GM19240 (cell line): ENCODE results near the gene PFKM.
"Not testable (repeated sequence)": the region's sequence is repeated elsewhere in the genome, so short reads cannot be mapped to it uniquely, and the experiment has no call there.

Source experiments
- DNase-seq: peaks from one replicate; pipeline ENCODE4 v3.0.0; 2011; ENCODE audit warnings: low spot score; ENCODE audit not compliant: insufficient read length

PFKM gene

DNA sequence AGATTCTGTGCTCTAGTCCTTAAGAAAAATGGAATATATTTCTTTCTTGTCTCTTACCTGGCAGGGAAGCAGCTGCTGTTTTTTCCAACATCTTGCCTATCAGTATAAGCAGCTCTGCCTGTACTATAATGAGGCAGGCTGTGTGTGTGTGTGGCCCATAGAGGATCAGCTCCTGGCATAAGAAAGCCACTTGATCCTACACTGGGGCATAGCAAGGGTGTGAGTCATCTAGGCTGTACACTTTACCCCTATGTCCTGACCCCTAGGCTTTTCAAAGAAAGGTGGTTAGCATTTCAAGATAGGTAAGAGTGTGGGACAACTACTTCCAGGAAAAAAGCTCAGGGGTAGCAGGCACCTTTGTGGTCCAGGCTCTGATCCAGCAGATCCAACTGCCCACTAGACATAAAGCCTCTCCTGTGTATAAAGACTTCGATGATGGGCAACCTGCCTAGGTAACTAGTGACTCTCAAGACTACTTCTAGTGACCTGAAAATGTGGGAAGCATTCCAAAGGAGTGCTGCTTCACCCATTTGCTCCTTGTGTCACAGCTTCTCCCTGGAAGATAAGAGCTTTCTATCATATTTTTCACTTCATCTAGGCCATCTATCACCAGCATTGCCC is 8.4 kb upstream of the PFKM start:
- DNase-seq, result no peak

DNA sequence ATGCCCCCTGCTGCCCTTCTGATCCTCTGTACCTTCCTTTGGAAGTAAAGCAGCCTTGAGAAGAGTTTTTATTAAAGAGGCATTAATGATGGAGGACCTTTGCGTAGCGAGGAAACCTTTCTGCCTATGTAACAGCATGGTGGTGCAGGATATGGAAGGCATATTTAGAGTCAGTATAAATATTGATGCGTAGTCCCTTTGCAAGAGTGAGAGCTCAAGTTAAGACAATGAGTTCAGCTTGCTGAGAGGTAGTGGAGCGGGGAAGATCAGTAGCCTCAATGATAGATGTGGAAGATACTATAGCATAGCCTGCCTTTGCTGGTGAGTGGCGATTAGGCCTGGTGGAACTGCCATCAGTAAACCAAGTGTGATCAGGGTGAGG is 7.9 kb upstream of the PFKM start:
- not testable (repeated sequence) for DNase-seq

DNA sequence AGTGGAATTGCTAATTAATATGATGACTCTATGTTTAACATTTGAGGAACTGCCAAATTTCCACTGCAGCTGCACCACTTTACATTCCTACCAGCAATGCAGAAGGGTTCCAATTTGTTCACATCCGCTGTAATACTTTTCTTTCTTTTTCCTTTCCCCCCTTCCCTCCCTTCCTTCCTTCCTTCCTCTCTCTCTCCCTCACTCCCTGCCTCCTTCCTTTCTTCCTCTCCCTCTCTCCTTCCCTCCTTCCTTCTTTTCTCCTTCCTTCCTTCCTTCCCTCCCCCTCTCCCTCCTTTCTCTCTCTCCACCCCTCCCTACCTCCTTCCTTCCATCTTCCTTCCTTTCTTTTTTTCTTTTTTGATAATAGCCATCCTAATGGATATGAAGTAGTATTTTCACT is 3.2 kb upstream of the PFKM start:
- DNase-seq, result no peak

DNA sequence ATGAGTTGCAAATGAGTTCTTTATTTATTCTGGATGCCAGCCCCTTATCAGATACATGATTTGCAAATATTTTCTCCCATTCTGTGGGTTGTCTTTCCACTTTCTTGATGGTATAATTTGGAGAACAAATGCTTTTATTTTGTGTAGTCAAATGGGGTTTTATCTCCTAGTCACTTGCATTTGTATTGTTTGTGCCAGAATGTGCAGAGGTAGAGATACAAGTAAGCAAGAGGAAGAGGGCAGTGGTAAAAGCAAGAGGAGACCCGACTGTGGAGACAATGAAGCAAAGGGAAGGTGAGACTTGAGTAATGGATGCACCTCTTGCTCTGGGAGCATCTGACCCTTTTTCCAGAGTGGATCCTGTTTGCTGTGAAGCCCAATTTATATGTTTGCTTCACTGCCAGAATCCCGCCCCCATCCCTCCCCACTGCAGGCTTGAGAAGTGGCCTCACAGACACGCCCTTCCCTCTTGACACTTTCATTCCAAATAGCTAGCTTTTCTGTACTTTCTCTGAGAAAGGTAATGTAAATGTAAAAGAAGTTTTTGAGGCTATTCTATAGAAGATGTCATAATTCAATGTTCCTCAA is 786 bp upstream of the PFKM start:
- DNase-seq, result no peak

DNA sequence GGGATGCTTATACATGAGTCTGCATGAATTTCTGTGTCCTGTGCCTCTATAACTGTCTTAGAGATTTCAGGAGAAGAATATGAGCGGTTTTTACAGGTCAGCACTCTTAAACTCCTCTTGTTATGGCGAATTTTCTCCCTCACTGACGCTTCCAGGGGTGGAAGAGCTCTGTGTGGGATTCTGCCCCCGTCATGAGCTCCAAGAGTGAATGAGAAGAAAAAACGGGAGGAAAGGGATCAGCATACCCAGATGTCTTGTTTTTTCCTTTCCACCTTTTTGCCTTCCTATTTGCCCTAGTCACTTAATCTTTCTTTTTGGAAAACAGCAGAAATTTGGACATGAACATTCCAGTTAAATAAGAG is 651 bp downstream of the PFKM start:
- DNase-seq, result no peak

DNA sequence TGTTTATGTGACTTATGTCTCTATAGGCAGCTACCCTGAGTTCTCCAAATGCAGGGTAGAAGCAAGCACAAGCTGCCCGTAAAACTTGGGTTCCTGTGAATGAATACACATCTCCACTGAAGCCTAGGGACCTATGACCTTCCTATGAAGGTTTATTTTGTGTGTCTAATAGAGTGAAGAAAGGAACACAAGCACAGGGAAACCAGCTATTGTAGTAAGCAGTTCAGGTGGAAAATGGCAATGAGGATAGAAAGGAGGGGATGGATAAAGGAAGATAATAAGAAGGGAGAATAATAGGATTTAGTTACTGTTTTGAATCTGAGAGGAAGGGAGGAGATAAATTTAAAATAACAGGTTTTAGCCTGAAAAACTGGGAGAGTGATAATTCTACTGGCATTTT is 2.4 kb downstream of the PFKM start:
- DNase-seq, result no peak

DNA sequence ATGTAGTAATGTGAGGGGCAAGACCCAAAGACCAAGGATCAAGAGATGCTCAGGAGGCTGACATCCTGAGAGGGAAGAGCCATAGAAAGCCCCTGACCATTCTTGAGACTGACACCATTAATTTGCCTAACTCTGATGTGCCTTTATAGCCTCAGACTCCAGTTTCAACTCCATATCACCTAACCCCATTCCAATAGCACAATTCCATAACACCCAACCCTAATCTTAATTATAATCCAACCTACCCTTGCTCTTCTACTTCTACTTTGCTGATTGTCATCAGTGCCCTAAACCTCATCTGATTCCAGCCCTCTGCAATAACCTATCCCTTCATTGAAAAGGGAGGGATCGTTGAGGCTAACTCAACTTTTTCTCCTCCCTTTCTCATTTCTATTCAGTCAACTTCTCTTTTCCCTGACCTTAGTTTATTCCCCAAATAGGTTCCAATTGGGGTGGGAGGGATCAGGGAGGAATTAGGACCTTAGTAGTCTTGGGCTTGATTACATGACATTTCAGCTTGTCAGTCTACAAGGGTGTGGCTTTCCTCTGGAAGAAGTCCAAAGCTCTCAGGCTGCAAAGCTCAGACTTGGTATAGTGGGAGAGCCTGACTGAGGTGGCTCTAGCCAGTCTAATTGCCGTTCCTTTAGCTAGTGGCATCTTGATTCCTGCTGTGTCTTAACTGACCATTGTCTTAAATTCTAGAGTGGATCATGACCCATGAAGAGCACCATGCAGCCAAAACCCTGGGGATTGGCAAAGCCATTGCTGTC is 3.1 kb downstream of the PFKM start:
- DNase-seq, result no peak

DNA sequence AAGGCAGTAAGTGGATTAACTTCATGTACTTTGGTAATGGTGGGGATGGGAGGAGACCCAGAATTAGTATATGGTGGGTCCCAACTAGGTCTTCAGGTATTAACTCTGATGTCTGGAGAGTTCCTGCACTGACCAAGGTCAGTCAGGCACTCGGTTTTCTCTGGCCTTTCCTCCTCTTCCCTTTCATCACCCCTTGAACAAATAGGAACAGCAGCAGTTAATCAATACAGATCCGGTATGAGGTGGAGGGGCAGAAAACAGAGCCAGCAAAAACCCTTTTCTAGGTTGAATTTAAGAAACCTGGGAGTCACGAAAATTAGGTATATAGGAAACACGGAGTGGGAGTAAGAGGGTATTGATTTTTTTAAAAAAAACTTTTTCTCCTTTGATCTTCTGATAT is 4.0 kb downstream of the PFKM start:
- DNase-seq, result no peak

DNA sequence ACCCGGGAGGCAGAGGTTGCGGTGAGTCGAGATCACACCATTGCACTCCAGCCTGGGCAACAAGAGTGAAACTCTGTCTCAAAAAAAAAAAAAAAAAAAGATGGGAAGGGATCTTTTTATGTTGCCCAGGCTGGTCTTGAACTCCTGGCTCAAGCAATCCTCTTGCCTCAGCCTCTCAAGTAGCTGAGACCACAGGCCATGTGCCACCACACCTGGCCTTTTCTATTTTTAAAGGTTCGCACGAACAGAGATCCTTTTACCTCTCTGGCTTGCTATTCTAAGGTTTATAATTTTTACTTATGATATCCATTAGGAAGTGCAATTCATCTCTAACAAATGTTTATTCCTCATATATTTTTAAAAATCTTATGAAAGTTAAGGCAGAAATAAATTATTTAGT is 6.4 kb downstream of the PFKM start:
- not testable (repeated sequence) for DNase-seq

DNA sequence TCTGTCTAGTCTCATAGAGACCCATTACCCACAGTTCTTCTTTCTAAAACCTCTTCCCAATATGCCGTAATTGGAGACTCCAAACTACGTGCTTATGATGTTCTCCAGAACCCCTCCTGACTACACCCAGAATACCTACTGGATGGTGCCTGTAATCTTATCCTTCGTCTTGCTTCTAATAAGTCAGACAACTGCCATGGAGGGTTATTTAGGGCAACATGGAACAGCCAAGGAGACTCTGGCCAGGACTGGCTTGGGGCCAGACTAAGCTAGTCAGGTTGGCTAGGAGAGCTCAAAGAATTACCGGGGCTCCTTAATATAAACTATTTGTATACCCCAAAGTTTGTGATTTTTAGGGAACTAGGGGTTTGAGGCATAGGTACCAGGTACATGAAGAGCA is 6.8 kb downstream of the PFKM start:
- no peak for DNase-seq

DNA sequence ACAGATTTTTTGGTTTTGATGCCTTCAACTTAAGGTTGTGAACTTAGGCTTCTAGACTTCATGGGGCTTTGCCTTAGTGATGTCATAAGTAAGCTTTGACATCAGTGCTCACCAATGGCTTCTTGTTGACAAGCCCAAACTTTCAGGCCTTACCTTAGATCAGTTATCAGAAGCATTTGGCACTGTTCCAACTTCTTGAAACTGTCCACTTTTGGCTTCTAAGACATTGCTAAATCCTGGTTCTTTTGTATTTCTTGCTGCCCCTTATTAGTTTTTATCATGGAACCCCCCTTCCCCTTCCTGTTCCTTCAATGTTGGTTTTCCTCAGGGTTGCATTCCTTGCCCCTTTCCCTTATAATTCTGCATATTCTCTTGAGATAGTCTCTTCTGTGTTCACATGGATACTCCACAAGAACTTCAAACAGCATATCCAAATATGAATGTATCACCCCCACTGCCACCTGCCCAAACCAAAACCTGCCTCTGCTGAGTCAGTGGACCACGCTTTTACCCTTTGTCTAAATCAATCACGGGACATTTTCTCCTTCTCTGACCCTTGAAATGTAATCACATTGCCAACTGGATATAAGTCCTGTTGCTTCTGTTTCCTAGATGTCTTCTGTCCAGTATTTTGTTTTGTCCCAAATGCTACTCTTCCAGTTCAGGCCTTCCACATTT is 7.9 kb downstream of the PFKM start:
- DNase-seq, result no peak

DNA sequence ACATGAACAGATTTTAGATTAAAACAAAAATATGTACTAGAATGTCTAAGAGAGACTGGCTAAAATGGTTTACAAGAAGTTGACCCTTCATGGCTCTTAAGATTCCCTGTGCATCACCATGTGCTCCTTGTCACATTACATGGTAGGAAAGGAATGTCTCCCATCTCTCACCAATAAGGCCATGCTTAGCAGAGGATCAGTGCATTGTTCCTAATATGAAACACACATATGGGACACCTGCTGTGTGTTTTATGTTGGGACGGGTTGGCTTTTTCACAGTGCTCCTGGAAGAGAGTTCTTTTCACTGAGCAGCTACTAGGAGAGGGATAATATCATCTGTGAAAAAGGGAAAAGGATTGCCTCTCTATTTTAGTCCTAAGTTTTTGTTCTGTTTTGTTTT is 9.6 kb downstream of the PFKM start:
- no peak for DNase-seq

DNA sequence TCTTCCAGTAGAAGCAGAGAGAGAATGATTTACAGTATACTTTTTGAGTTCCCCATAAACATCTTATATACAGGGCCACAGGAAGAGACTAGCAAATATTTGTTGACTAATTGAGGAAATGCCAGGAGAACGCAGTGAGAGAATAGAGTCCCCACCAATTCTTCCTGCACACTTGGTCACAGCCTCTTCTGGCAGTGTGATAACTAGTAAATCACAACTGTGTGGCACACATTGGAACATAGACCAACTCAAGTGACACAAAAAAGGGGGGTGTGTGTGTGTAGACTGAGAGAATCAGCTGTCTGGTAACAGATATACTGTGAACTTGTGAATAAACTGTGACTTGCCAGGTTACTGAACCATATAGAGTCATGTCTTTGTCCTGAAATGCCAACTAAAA is 10.2 kb downstream of the PFKM start:
- no peak for DNase-seq

DNA sequence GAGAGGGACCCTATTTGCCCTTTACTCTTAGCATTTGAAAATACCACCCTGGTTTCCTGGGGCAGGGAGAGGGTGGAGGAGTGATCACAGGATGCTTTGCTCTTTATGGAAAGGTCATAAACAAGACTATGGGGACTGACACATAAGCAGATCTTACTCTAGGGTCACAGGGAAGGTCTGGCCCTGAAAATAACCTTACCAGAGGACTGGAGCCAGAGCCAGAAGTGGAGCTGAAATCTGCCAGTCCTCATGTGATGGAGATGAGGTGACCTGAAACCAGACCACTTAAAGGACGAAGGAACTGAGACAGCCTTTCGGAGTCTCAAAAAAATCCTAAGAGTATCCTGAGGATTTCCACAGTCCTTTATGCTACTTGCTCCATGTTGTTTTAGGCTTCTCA is 12.4 kb downstream of the PFKM start:
- no peak for DNase-seq

DNA sequence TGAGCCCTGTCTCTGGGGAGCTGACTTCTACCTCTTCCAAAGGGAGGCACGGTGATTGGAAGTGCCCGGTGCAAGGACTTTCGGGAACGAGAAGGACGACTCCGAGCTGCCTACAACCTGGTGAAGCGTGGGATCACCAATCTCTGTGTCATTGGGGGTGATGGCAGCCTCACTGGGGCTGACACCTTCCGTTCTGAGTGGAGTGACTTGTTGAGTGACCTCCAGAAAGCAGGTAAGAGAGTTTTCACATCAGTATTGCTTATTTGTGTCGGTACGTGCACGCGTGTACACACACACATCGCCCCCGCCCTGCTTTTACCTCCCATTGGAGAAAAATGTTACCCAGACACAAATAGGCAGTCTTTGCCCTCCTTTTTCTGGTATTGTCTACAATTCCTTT is 13.7 kb downstream of the PFKM start:
- no peak for DNase-seq

DNA sequence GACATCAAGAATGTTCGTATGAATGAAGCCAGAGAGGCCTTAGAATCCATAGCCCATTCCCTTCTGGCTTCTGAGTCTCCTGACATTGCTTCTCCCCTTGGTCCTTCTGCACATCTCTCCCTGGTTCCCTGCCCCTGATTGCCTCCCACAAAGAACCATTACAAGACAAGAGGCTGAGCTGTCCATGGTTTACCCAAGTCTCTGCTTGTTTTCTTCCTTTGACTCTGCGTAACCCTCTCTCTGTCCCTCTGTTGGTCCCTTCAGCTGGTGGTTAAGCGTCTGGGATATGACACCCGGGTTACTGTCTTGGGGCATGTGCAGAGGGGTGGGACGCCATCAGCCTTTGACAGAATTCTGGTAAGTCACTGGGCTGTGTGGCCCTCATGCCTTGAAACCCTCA is 15.9 kb downstream of the PFKM start:
- DNase-seq, result no peak

DNA sequence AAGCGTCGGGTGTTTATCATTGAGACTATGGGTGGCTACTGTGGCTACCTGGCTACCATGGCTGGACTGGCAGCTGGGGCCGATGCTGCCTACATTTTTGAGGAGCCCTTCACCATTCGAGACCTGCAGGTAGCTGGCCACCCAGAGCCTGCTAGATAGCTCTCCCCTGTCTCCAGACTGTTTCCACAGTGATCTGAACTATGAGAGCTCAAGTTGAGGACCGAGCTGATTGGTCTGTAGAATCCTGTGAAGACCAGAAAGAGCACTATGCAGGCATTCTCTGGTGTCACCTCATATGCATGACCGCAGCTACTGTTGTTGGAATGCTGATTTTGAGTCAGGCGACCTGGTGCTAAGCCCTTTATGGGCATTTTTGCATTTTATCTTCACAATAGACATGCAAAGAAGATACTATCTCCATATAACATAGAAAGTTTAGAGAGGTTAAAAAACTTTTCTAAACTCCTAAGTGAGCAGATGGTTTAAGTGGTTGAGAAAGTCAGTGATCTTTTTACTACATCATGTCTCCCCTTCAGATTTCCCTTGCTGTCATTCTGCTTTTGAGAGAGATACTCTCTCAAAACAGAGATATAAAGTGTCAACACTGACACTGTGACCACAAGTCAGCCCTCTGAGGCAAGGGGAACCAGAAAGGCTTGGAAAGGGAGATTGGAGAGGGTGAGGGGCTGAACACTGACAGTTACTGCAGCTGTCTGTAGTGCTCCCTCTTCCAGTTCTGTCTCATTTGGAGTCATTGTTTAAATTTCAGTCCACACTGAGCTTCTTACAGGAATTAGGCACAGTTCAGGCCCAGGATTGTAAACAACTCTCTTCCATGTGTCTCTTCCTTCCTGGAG is 23.9 kb downstream of the PFKM start:
- DNase-seq, result no peak

DNA sequence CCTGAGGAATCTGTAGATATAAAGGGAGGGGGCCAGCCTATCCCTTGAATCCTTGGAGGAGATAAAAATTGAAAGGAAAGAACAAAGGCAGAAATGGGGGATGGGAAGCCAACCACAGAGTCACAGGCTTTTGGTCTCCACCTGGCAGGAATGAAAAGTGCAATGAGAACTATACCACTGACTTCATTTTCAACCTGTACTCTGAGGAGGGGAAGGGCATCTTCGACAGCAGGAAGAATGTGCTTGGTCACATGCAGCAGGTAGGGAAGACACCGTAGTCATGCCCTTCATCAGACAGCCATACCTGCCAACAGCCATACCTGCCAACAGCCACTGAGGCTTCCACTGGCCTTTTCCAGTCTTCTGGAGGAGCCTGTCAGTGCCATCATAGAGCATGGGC is 24.7 kb downstream of the PFKM start:
- no peak for DNase-seq

DNA sequence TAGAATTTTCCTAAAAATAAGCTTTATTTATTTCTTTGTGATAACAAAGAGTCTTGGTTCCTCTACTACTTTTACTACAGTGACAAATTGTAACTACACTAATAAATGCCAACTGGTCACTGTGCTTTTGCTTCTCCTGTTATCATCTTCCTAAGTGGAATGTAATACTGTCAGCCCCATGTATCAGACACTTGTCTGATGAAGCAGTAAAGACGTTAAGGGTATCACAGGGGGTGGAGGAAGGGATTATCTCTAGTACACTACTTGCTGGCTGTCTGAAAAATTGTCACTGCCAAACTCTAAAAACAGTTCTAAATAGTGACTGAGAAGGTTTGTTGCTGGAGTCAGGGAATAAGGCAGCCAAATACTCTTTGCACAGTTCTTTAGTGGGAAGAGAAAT is 26.8 kb downstream of the PFKM start:
- DNase-seq, result no peak

DNA sequence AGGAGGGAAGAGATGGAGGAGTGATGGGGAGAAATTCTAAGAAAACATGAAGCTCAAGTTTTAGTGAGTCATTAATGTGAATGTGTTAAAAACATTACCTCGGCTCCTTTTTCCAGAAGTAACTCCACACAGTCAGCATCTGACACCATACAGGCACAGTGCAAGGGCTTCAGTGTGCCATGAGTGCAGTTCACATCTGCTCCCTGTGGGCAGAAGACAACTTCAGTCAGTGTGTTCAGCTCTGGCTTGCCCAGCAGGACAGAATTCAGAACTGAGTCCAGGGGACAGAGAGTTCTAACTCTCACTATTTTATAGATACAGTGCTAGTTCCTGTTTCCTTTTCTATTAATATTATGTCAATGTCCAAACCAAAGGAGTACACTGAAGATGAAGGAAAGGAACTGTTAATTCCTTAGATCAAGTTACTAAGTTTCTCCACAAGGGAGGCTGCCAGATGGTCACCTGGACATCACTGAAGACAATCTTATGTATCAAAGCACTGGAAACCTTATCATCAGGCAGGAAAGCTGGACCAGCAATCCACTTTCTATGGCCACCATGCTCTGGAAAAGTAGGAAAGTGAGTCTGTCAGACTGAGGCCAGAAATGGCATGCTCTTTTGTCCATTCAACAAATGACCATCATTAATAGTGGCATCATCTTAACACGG is 32.1 kb downstream of the PFKM start:
- no peak for DNase-seq

DNA sequence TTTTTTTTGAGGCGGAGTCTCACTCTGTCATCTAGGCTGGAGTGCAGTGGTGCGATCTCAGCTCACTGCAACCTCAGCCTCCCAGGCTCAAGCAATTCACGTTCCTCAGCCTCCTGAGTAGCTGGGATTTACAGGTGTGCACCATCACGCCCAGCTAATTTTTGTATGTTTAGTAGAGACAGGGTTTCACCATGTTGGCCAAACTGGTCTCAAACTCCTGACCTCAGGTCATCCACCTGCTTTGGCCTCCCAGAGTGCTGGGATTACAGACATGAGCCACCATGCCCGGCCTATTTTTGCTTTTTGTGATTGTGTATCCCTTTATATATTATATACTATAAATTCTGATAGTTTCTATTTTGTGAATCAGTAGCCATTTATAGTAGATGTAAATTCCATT is 36.6 kb downstream of the PFKM start:
- DNase-seq, result not testable (repeated sequence)
